RCC 7860 (cell line): ENCODE results near the gene SLC39A7.

Source experiments
- DNase-seq: peaks from one replicate; pipeline ENCODE4 v3.0.0-alpha.2; 2015; ENCODE audit warnings: low spot score
- FAIRE-seq: peaks from 2 replicates; lab custom pipeline; 2012; peaks lifted over from hg19 to GRCh38; lab: Jason Lieb, UNC

SLC39A7 gene, protein sequence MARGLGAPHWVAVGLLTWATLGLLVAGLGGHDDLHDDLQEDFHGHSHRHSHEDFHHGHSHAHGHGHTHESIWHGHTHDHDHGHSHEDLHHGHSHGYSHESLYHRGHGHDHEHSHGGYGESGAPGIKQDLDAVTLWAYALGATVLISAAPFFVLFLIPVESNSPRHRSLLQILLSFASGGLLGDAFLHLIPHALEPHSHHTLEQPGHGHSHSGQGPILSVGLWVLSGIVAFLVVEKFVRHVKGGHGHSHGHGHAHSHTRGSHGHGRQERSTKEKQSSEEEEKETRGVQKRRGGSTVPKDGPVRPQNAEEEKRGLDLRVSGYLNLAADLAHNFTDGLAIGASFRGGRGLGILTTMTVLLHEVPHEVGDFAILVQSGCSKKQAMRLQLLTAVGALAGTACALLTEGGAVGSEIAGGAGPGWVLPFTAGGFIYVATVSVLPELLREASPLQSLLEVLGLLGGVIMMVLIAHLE

DNA sequence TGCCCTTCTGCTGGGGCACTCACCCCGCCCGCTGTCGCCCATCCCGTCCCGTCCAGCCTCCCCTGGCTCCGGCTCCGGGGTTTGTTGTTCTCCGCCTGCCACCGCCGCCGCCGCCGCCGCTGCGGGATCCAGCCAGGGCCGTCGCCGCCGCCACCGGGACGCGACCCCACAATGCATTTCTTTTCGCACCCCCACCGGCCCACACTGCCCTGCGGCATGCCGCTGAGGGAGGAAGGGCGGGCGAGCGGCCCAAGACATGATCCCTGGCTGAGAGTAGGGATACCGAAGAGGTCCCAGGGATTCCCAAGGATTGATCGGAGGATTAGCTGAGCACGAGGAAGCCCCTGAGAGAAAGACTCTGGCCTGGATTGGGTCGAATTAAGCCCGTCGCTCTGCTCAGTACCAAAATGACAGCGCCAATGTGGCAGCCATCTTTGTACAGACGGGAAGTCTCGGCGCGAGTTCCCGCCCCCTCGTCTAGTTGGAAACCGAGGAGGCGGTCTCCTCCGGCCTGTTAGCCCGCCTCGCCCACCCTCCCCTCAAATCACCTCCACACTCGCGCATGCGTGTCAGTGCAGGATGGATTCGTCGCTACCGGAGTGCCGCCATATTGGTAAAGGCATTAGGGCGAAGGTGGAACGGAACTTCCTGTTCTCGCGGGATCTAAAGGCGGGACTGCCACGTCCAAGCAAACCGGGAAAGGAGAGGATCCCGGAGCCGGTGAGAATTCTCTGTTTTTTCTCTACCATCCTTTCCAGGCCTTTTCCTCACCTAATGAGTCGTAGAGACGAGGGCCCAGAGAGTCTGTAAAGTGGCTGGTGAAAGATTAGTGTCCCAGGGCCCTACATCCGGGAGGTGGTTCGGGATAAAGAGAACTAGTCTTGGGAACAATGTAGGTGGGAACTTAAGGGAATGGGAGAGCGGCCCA, at the start of gene SLC39A7, which contains the start of gene RXRB:
Gene SLC39A7 (plus strand): TSS at position 649 of the 928 bp plus-strand sequence. CDS start 379 bp downstream, outside the sequence.
Gene RXRB (minus strand): TSS at position 447 of the 928 bp plus-strand sequence. CDS start 189 bp downstream, at position 258.
- peak; percentile 93 for DNase-seq
- peak; percentile 42 for FAIRE-seq

- FAIRE-seq (no peak), DNase-seq (no peak)
Measured at GRCh38 chr6:33151050-33151449, 49.6 kb upstream of the SLC39A7 start.

GRCh38 chr6:33154349-33154748, 46.3 kb upstream of the SLC39A7 start:
- FAIRE-seq (no peak), DNase-seq (no peak)

DNA sequence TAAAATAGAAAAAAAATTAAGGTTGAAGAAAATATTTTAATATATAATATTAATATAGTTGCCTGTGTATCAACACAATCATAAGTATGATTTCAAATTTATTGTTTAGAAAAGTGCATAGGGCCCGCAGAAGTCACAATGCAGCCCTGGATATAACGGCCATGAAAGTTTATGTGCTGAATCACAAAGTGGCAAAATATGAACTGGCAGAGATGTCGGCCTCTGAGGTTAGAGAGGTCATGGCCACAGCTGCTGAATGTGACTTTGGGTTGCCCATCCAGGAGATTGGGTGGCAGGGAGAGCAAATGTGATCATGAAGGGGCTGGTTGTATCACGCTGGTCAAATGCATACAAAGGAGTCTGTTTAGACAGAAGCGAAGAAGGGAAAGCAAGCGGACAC, 44.1 kb upstream of the SLC39A7 start:
- no peak for FAIRE-seq
- no peak for DNase-seq

GRCh38 chr6:33156964-33157363, 43.7 kb upstream of the SLC39A7 start:
- no peak for DNase-seq
- FAIRE-seq = no peak

DNA sequence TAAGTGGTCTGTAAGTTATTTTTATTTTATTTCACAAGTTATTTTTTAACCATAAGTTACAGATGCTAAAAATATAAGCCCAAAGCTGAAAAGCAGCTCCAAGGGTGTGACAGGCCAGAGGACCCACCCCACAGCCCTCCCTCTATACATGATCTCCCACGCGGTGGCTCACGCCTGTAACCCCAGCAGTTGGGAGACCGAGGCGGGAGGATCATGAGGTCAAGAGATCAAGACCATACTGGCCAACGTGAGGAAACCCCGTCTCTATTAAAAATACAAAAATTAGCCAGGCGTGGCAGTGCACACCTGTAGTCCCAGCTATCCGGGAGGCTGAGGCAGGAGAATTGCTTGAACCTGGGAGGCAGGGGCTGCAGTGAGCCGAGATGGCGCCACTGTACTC, 40.6 kb upstream of the SLC39A7 start:
- no peak for DNase-seq
- FAIRE-seq = no peak

GRCh38 chr6:33160728-33161344, 39.8 kb upstream of the SLC39A7 start:
- FAIRE-seq = no peak
- peak; percentile 49 for DNase-seq

- DNase-seq = peak; percentile 25
- FAIRE-seq = no peak
Measured at GRCh38 chr6:33161354-33162331, 39.0 kb upstream of the SLC39A7 start.

GRCh38 chr6:33163540-33163939, 37.1 kb upstream of the SLC39A7 start:
- no peak for DNase-seq
- no peak for FAIRE-seq

DNA sequence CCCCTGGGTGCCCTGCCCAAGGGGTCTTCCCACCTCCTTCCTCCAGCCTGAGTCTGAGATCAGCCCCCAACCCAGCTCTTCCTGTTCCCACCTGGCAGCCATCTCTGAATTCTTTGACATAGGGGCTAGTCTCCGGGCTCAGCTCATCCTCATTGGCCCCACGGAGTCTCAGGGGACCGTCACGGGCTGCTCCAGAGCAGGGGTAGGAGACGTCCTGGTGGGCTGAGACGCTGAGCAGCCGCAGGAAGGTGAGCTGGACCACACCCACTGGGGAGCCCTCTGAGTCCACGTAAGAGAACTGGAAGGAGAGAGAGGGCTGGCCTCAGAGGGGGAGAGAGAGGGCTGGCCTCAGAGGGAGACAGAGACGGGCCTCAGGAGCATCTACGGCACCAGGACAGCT, 36.5 kb upstream of the SLC39A7 start:
- FAIRE-seq (no peak), DNase-seq (no peak)

GRCh38 chr6:33164665-33165373, 35.8 kb upstream of the SLC39A7 start:
- FAIRE-seq (no peak), DNase-seq (no peak)

DNA sequence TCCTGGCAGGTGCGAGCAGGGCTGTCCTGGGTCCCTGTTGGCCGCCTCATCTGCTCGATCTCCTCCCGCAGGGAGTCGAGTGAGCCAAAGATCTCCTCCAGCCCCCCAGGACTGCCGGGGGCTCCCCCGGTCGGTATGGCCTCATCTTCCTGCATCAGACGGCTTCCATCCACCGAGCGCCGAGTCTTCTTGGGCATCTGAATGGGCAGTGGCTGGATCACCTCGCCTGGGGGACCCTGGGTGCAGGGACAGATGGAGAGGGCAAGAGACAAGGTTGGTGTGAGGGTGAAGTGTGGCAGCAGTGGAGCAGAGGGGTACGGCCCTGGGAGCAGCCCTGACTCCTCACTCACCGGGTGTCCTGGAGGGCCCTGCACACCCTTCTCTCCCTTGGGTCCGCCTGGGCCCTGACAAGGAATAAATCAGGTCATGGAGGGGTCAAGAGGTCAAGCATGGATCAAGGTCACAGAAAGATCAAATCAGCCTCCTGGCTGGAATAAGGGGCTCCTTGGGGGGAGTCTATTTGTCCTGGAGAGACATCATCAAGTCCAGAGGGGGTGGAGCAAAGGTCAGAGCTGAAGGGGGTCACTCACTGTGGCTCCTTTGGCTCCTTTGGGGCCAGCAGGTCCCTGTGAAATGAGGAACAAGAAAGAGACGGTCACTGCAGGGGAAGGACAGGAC, 34.9 kb upstream of the SLC39A7 start:
- DNase-seq = no peak
- no peak for FAIRE-seq

DNA sequence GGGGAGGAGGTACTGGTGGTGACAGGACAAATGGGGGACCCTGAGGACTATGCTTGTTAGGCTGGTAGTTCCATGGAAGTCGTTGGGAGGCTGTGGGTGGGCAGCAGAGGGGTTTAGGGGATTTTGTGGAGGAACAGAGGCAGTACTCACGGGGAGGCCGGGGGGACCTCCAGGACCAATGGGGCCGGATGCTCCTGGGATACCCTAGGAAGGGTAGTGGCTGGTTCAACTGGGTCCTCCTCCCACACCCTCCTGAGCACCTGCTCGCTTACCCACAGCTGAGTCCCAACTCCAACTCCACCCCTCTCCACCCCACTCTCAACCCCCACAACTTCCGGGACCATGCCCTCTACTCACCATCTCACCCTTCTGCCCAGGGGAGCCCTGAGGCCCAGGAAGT, 34.3 kb upstream of the SLC39A7 start:
- DNase-seq (no peak), FAIRE-seq (no peak)

- no peak for DNase-seq
- no peak for FAIRE-seq
Measured at GRCh38 chr6:33166811-33167210, 33.9 kb upstream of the SLC39A7 start.

- DNase-seq (no peak), FAIRE-seq (no peak)
Measured at GRCh38 chr6:33167374-33168283, 33.0 kb upstream of the SLC39A7 start.

GRCh38 chr6:33168284-33168601, 32.4 kb upstream of the SLC39A7 start:
- FAIRE-seq = no peak
- DNase-seq = no peak

DNA sequence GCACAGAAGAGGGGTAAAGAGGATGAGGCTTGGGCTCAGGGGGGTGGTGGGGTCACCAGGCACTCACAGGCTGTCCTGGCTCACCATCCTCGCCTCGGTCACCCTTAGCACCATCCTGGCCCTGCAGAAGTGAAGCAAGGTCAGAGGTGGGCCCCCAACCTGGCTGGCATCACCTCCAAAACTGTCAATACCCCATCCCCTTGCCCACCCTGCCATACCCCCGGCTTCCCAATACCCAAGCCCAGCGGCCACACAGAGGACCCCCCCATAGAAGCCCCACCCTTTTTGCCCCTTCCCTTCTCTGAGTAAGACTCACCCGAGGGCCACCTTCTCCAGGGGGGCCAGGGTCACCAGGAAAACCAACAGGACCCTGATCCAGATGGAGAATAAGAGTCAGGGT, 32.0 kb upstream of the SLC39A7 start:
- FAIRE-seq (no peak), DNase-seq (no peak)
